PC-3 (cell line): ENCODE measurements around the gene ERFE.

Experiments
- EZH2 ChIP-seq: fragments of 300-600 bp; sonication (generic); IDR thresholded peaks from one replicate; pipeline ENCODE4 v1.6.1; 2017; ENCODE audit warnings: antibody characterized with exemption, mild to moderate bottlenecking, low read length; ENCODE audit not compliant: unreplicated experiment
- TF ChIP-seq, protein P1 (sequence below): fragments of 300-600 bp; sonication (generic); conservative IDR thresholded peaks from 2 replicates; pipeline ENCODE4 v1.5.1; 2017; ENCODE audit warnings: antibody characterized with exemption, low read depth, mild to moderate bottlenecking, low read length

DNA sequence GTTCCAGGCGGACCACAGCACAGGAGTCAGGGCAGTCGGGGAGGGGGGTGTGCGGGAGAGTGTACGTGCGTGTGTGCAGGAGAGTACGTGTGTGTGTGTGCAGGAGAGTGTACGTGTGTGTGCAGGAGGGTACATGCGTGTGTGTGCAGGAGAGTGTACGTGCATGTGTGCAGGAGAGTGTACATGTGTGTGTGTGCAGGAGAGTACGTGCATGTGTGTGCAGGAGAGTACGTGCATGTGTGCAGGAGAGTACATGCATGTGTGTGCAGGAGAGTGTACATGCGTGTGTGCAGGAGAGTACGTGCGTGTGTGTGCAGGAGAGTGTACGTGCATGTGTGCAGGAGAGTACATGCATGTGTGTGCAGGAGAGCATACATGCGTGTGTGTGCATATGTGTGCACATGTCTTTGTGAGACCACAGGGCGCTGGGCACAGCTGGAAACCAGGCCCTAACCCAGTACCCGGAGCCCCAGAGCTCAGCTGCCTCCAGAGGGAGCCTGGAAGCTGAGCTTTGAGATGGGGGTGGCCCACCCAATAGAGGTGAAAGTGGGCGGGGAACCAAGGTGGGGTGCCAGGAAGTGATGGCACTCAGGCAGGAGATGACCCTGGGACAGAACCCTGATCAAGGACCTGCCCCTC lies 34.2 kb upstream of the ERFE start:
- TF ChIP-seq, protein P1, sequence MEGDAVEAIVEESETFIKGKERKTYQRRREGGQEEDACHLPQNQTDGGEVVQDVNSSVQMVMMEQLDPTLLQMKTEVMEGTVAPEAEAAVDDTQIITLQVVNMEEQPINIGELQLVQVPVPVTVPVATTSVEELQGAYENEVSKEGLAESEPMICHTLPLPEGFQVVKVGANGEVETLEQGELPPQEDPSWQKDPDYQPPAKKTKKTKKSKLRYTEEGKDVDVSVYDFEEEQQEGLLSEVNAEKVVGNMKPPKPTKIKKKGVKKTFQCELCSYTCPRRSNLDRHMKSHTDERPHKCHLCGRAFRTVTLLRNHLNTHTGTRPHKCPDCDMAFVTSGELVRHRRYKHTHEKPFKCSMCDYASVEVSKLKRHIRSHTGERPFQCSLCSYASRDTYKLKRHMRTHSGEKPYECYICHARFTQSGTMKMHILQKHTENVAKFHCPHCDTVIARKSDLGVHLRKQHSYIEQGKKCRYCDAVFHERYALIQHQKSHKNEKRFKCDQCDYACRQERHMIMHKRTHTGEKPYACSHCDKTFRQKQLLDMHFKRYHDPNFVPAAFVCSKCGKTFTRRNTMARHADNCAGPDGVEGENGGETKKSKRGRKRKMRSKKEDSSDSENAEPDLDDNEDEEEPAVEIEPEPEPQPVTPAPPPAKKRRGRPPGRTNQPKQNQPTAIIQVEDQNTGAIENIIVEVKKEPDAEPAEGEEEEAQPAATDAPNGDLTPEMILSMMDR, result no peak
- TF ChIP-seq EZH2, result no peak
